ENCODE measurements around the gene PPIL1. TPM values are rescaled to one million over a fixed set of nuclear protein-coding genes. Genes with fewer than 3 reads are reported as not detected.

The PPIL1 gene
- total and polyA plus RNA-seq, 2 of the 13 experiments (the other 11 are each of a cell fraction or from before 2014, with no cell fraction given) = 74.2 to 144 TPM

DNA sequence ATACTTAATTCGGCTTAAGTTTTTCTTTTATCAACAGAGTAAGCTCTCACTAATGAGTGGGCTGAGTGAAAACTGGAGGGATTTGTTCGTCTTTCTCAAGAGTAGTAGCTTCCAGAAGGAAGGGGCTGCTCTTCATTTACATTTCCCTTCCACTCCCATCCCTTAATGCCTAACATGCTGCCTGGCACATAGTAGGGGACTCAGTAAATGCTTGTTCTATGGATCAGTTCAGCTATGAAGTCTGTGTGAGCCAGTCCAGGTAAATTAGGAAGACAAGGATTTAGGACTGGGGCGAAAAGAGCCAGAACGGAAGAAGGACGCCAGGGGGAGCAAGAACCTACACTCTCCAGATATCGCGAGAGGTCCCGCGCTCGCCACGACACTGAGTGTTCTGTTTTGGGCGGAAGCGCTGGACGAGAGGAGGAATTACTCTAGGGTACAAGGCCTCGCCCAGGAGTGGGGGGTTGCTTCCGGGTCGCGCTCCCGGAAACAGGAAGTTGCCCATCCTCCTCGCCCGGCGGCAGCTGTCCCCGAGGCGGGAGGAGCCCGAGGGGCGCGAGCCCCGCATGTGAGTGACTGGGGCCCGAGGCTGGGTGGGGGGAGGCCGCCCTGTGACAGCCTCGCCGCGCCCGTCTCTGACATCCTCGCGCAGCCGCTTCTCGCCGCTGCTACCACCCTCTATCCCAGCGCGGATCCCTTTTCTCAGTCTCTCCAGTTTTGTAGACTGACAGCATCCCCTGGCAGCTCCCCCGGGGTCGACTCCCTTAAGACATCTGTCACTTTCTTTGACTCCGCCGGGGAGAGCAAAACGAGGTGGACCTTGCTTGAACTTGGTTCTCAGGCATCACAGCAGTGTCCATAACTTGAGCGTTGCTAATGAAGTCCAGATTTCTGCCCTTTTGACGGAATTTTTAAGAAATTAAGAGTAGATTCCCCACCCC is 11.1 kb upstream of the PPIL1 start, which contains the start of gene C6orf89 (continued):
- TF ChIP-seq ZNF484 (CRISPR knock-in tag; IDR thresholded peaks at IDR 0.05; ENCODE audit: borderline replicate concordance, low read depth) = no peak
- TF ChIP-seq, protein P1, sequence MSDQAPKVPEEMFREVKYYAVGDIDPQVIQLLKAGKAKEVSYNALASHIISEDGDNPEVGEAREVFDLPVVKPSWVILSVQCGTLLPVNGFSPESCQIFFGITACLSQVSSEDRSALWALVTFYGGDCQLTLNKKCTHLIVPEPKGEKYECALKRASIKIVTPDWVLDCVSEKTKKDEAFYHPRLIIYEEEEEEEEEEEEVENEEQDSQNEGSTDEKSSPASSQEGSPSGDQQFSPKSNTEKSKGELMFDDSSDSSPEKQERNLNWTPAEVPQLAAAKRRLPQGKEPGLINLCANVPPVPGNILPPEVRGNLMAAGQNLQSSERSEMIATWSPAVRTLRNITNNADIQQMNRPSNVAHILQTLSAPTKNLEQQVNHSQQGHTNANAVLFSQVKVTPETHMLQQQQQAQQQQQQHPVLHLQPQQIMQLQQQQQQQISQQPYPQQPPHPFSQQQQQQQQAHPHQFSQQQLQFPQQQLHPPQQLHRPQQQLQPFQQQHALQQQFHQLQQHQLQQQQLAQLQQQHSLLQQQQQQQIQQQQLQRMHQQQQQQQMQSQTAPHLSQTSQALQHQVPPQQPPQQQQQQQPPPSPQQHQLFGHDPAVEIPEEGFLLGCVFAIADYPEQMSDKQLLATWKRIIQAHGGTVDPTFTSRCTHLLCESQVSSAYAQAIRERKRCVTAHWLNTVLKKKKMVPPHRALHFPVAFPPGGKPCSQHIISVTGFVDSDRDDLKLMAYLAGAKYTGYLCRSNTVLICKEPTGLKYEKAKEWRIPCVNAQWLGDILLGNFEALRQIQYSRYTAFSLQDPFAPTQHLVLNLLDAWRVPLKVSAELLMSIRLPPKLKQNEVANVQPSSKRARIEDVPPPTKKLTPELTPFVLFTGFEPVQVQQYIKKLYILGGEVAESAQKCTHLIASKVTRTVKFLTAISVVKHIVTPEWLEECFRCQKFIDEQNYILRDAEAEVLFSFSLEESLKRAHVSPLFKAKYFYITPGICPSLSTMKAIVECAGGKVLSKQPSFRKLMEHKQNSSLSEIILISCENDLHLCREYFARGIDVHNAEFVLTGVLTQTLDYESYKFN (CRISPR knock-in tag; conservative IDR thresholded peaks at IDR 0.05) = peak; percentile 79; the same call in 1 of the 2 replicates
- TF ChIP-seq MTA3 (CRISPR knock-in tag; IDR thresholded peaks at IDR 0.05) = no peak
- TF ChIP-seq, protein P2, sequence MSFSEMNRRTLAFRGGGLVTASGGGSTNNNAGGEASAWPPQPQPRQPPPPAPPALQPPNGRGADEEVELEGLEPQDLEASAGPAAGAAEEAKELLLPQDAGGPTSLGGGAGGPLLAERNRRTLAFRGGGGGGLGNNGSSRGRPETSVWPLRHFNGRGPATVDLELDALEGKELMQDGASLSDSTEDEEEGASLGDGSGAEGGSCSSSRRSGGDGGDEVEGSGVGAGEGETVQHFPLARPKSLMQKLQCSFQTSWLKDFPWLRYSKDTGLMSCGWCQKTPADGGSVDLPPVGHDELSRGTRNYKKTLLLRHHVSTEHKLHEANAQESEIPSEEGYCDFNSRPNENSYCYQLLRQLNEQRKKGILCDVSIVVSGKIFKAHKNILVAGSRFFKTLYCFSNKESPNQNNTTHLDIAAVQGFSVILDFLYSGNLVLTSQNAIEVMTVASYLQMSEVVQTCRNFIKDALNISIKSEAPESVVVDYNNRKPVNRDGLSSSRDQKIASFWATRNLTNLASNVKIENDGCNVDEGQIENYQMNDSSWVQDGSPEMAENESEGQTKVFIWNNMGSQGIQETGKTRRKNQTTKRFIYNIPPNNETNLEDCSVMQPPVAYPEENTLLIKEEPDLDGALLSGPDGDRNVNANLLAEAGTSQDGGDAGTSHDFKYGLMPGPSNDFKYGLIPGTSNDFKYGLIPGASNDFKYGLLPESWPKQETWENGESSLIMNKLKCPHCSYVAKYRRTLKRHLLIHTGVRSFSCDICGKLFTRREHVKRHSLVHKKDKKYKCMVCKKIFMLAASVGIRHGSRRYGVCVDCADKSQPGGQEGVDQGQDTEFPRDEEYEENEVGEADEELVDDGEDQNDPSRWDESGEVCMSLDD (CRISPR knock-in tag; IDR thresholded peaks at IDR 0.05; ENCODE audit: borderline replicate concordance) = peak; percentile 36; the same call in 1 of the 2 replicates
- peak; percentile 85 for TF ChIP-seq AHR (CRISPR knock-in tag; IDR thresholded peaks at IDR 0.05)
- TF ChIP-seq NCOA5 (CRISPR knock-in tag; IDR thresholded peaks at IDR 0.05) = no peak
- TF ChIP-seq, protein P3, sequence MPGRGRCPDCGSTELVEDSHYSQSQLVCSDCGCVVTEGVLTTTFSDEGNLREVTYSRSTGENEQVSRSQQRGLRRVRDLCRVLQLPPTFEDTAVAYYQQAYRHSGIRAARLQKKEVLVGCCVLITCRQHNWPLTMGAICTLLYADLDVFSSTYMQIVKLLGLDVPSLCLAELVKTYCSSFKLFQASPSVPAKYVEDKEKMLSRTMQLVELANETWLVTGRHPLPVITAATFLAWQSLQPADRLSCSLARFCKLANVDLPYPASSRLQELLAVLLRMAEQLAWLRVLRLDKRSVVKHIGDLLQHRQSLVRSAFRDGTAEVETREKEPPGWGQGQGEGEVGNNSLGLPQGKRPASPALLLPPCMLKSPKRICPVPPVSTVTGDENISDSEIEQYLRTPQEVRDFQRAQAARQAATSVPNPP (CRISPR knock-in tag; IDR thresholded peaks at IDR 0.05) = peak; percentile 68; the same call in 1 of the 2 replicates
- TF ChIP-seq GTF3A (CRISPR knock-in tag; conservative IDR thresholded peaks at IDR 0.05) = 0 out of 2 replicates have a peak, but pooled peaks have one; percentile 52
- peak; percentile 96 for TF ChIP-seq THAP11 (CRISPR knock-in tag; IDR thresholded peaks at IDR 0.05)
- TF ChIP-seq HNRNPL (IDR thresholded peaks at IDR 0.05; ENCODE audit: low read depth, low read length) = 0 out of 2 replicates have a peak, but pooled peaks have one; percentile 36
- peak; percentile 81; the same call in 1 of the 2 replicates for TF ChIP-seq ZNF776 (CRISPR knock-in tag; IDR thresholded peaks at IDR 0.05)
- TF ChIP-seq NR2F2 (IDR thresholded peaks at IDR 0.05; ENCODE audit: borderline replicate concordance, low read depth) = no peak; the same call in 1 of the 2 replicates
- peak; percentile 88 for TF ChIP-seq RNF2 (conservative IDR thresholded peaks at IDR 0.05; ENCODE audit: low read depth)
- TF ChIP-seq MBD4 (IDR thresholded peaks at IDR 0.05; ENCODE audit: borderline replicate concordance, low read length) = no peak
- peak; percentile 84 for TF ChIP-seq KDM5A (IDR thresholded peaks at IDR 0.05; ENCODE audit: borderline replicate concordance, low read length)
- peak; percentile 78 for TF ChIP-seq TOPORS (CRISPR knock-in tag; IDR thresholded peaks at IDR 0.05)
- 0 out of 2 replicates have a peak, but pooled peaks have one; percentile 33 for TF ChIP-seq ZNF850 (CRISPR knock-in tag; conservative IDR thresholded peaks at IDR 0.05)
- TF ChIP-seq, protein P4, sequence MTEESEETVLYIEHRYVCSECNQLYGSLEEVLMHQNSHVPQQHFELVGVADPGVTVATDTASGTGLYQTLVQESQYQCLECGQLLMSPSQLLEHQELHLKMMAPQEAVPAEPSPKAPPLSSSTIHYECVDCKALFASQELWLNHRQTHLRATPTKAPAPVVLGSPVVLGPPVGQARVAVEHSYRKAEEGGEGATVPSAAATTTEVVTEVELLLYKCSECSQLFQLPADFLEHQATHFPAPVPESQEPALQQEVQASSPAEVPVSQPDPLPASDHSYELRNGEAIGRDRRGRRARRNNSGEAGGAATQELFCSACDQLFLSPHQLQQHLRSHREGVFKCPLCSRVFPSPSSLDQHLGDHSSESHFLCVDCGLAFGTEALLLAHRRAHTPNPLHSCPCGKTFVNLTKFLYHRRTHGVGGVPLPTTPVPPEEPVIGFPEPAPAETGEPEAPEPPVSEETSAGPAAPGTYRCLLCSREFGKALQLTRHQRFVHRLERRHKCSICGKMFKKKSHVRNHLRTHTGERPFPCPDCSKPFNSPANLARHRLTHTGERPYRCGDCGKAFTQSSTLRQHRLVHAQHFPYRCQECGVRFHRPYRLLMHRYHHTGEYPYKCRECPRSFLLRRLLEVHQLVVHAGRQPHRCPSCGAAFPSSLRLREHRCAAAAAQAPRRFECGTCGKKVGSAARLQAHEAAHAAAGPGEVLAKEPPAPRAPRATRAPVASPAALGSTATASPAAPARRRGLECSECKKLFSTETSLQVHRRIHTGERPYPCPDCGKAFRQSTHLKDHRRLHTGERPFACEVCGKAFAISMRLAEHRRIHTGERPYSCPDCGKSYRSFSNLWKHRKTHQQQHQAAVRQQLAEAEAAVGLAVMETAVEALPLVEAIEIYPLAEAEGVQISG (CRISPR knock-in tag; IDR thresholded peaks at IDR 0.05) = peak; percentile 97

Data from HepG2 (cell line).